NCI-H1417 (cell line): ENCODE data around the gene FBXW2.
"Not testable (repeated sequence)": the region's sequence is repeated elsewhere in the genome, so short reads cannot be mapped to it uniquely, and the experiment has no call there.

Source experiments
- DNase-seq, 3 experiments: peaks; one replicate each; lab custom pipeline; 2025; lab: John Stamatoyannopoulos, UW

FBXW2 gene

DNA sequence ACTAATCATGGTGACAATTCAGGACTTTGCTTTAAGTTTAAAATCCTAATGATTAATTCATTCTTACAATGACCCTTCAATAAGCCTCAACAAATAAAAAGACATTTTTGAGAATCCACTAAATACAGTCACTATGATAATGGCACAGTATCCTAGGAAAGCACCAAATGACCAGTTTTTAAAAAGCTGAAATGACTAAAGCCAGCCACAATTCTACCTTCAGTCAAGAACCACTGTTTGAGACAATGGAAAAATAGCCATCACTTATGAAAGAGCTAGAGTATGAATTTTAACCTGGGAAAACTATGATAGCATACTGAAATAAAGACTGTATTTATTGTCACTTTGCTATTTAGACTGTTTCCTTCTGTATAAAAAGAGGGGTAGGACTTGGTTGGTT, 14.0 kb downstream of the FBXW2 start:
- no peak for DNase-seq

DNA sequence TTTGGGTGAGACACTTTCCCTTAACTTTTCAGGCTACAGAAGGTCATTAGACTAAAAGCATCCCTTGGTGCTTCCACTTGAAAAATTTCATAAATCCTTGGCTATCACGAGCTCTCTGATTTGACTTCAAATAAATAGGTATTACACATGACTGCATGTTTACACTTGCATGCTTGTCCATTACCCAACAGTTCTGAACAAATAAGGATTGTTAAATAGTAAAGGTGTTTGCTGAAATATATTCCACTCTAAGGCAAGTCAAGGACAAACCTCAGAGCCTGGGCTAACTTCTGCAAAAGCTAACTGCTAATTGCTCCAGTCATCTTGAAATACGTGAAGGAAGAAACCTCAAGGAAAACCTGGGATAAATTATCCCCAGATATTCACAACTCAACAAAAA, 14.5 kb downstream of the FBXW2 start:
- DNase-seq = no peak

DNA sequence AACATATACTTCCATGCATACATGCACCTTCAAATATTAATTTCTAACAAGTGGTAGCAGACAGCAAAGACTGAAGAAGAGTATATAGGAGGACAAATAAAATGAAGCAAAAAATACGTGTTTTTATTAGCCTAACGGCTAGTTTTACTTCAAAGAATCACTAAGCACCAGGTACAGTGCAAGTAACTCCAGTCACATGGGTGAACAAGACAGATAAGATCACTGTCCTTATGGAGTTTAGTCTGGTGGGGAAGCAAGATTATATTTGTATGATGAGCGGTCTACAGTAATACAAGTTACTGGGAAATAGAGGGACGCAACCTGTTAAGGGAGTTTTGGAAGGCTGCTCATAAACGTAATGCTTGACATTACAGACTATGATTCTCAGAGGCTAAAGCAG, 16.0 kb downstream of the FBXW2 start:
- no peak for DNase-seq

DNA sequence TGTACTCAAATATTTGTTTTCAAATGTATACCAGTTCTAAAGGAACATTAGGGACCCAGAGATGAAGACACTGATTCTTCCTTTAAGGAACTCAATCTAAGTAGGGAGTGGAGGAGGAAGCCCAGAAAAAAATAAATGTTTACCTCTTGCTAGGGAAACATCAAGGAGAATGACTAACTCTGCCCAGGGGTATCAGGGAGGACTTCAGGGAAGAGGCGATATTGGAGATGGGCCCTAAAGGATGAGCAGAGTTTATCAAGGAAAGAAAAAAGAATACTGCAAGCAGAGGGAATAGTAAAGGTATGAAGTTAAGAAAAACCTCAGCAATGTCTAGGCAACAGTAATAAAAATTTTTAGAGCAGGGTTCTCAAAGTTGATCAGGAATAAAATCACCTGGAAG, 16.4 kb downstream of the FBXW2 start:
- no peak for DNase-seq

DNA sequence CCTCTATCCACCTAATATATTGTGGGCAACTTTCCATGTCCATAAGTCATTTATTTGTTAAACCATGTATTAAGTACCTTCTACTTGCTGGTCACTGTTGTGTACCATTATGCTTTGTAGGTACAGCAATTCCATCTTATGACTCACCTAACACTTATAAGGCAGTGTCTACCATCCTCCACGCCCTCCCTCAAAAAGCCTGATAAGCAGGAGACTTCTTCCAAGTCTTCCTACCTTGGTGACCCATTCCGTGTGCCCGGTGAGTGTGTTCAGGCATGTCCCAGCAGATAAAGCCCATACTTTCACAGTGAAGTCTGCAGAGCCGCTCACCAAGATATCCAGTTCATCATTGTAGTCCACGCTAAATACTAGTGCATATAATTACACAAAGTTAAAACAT, 17.4 kb downstream of the FBXW2 start:
- no peak for DNase-seq

DNA sequence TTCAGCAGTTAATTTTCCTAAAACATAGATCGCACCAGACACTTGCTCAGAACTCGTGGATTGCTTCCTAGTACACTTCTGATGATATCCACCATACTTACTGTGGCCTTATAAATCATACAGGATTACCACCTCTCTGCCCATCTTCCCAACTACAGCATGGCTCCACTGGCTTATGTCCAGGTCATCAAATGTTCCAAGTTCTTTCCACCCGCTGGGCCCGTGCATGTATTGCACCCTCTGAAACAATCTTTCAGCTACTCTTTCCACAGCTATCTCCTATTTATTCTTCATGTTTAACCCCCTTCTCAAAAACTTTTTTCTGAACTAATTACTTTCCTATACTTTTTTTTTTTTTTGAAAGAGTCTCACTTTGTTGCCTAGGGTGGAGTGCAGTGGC, 18.5 kb downstream of the FBXW2 start:
- no peak for DNase-seq

DNA sequence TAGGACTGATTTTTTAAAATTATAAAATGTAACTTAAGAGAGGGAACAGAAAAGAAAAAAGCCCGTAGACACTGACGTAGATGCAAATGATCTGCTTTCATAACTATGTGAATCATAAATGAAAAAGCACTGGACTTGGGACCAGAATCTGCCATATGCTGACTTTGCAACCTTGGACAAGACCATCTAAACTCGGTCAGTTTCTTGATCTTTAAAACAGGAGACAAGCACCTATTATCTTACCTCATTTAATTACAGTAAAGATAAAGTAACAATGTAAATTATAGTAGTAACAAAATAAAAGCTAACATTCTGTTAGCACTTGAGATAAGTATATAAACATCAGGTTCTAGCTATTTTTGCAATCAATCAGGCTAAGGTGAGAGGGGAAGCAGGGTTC, 20.0 kb downstream of the FBXW2 start:
- no peak for DNase-seq

DNA sequence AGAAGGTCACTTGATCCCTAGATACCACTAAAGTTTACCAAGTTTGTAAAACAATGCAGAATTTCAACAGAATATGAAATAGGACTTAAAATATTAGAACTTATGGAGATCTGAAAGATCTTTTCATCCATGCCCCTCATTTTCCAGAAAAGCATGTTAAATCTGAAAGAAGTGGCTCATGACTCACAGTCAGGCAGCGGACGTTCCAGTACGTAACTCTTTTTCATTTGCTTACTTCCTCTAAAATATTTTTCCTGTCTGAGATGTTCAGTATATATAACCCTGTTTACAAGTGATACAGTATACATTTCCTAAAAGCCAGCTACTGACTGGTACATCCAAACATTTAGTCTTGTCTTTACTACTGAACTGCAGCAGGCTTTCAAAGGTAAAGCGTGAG, 22.3 kb downstream of the FBXW2 start:
- DNase-seq = no peak

DNA sequence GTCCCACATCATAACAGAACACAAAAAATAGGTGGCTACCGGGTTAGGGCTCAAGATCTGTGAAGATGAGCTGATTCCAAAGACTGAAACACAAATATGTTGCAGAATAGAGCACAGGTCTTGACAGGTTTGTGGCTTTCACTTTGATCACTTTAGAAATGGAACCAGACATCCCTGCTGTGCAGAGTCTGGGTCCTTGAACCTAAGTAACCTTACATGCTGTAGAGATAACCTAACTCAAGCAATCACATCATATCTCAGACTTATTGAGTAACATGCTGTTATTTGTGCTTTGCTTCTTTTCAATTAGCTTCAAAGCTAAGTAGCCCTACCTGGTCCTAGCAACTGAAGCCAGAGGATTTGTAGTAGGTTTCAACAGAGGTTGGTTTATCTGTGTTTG, 24.3 kb downstream of the FBXW2 start:
- DNase-seq = no peak

DNA sequence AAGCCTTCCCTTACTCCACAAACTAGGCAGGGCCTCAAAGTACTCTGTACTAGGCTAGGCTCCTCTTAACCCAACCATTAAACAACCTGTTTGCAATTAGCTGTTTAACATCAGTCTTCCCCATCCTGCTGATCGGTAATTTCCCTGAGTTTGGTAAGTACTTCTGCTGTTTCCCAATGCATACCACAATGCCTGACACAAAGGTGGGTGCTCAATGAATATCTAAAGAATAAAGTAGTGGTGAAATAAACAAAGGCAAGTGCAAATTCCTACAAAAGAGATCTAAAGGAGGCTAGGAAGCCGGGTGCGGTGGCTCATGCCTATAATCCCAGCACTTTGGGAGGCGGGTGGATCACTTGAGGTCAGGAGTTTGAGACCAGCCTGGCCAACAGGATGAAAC, 25.0 kb downstream of the FBXW2 start:
- no peak for DNase-seq

DNA sequence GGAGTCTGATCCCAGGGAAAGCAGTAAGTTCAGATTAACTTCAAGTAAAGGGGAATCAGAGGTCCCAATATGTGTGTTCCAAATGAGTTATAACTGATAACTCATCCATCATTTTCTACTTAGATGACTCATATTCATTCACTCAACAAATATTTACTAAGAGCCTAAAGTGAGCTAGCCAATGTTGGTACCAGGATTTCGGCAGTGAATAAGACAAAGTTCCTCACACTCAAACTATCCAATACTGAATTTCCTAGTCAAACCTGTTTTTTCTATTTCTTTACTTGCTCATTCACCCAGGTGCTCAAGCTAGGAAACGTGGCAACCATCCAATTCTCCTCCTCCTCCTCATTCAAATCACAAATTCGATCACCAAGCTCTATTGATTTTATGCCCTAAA, 25.8 kb downstream of the FBXW2 start:
- no peak for DNase-seq

DNA sequence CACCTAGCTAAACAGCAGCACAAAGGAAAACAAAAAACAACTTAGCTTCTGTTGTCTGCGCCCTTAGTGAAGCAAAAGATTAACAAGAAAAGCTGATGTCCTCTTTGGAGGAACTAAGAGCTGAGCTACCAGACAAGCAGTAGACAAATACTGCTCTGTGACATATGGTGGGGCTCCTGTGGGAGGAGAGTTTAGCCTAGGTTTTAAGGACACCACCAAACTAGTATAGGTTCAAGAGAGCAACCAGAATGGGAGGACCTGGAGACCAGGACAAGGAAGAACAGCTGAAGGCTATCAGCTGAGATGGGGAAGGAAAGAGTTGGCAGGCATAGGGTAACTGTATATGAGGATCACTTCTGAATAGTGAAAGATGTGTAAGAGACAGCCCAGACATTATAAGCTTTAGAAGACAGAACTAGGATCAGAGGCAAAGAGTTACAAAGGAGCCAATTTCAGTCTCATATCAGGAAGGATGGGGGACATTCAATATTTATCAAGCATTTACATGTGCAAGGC, 27.2 kb downstream of the FBXW2 start:
- no peak for DNase-seq

DNA sequence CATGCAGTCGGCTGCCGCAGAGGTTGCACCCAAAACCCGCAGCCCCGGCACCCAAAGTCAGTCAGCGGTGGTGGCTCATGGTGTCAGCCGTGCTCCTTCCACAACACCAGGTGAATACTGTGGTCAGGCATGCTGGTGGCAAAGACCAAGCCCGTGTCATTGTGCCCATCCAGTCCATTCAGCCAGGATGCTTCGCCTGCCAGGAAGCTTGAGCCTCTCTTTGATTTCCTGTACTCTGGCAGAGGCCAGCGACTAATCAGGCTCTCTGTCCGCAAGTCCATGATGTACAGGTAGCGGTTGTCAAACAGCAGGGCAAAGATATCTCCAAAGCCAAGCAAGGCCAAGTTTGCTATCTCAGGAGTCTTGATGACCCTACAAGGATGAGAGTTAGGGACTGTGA, 28.7 kb downstream of the FBXW2 start:
- no peak for DNase-seq

DNA sequence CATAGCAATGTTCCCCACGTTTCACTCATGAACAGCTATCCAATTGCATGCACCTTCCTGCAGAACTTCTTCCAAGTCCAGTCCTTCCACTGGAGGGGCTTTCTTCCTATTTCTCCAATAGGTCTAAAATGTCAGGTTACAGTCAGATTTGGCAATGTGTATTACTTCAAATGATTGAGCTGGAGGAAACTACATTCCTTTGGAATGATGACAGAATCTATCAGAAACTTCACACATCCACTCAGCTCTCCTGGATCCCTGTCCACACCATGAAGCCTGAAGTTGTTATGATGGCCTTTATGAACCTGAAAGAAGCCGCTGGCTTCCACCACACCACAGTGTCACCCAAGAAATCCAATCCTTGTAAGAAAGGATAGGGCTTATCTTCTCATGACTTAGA, 32.2 kb downstream of the FBXW2 start:
- DNase-seq = no peak

DNA sequence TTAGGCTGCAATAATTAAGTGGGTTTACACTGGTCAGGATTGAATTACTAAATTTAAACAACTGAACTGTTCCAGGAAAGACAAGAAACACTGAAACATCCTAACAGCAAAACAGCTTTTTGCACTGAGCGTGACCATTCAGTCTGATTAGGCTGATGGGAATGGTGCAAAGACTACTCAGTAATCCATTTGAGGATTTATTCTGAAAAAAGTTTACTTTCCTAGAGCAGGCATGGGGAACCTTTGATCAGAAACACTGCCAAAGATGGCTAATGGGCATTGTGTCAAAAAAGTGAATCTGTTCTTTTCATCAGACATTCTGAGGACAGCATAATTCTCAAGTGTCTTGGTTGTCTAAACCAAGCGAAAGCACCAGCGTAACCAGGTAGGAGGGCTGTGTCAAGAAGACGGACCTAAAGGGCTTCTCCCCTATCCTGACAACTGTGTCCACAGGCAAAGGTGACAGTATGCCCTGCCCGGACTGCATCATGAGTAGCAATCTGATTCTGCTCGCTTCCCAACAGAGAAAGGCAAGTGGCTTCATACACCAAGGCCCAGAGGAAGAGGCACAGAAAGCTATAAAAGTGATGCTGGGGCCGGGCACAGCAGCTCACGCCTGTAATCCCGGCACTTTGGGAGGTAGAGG, 33.3 kb downstream of the FBXW2 start:
- no peak for DNase-seq

DNA sequence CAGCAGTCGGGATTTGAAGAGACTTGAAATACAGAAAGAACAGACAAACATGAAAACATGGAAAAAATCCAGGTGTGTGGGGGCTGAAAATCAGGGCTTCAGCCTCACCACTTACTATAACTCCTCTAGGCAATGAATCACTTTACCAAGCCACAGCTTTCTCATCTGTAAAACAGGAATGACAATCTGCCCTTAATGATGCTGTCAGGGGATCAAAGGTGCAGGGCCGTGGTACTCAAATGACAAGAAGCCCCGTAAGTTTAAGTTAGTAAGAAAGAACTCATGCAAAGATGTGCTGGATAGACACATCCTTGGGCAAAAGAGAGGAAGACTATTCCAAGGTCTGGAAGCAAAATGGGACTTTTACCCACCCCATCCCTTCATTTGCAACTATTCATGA, 34.7 kb downstream of the FBXW2 start:
- DNase-seq = no peak

DNA sequence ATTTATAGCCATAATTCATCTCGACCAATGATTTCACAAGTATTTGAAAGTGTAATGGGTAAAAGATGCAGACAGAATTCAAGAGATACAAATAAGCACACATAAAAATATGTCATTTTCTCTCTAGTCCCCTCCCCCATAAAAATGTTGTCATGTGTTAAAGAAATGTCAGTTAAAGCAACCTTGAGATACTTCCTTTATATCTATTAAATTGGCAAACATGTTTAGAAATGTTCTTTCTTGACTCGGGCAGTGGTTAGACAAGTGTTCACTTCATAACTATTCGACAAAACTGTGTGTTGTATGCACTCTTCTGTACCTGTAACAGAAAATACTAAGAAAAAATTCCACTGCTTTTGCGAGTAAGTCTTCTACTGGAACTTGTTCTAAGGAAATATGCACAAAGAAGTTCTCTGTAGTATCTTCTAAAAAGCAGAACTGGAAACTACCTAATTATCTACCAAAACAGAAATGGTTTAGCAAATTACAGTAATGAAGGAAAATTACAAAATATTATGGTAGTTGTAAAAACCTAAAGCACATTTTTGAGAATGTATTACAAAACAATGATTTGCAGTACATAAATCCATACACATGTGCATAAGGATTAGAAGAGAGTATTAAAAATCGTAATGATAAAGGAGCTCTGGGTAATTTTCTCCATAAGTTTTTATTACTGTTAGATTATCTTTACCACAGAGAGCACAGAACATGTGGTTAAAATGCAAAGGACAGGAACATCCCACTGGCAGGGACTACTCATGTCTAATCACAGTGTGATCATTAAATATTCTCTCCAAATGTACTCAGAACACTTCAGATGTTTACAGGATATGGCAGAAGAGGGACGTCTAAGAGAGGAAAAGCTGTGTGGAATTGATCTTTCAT, 35.9 kb downstream of the FBXW2 start:
- DNase-seq = no peak

DNA sequence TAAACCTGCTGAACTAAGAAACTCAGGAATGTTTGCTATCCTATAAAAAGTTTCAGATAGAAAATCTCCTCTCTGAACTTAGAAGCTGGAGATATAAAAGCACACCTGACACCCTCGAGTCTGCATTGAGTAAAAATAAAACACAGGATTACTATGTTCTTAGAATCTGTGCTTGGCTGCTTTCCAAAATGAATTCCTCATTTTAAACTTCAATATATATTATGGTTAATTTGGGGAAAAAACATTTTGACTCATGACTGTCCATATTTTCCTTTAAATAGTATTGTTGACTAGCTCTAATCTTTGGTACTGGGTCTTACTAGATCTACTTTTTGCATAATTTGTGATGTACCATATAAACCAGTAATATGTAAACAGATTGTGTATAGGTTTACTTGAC, 36.7 kb downstream of the FBXW2 start:
- DNase-seq = no peak

DNA sequence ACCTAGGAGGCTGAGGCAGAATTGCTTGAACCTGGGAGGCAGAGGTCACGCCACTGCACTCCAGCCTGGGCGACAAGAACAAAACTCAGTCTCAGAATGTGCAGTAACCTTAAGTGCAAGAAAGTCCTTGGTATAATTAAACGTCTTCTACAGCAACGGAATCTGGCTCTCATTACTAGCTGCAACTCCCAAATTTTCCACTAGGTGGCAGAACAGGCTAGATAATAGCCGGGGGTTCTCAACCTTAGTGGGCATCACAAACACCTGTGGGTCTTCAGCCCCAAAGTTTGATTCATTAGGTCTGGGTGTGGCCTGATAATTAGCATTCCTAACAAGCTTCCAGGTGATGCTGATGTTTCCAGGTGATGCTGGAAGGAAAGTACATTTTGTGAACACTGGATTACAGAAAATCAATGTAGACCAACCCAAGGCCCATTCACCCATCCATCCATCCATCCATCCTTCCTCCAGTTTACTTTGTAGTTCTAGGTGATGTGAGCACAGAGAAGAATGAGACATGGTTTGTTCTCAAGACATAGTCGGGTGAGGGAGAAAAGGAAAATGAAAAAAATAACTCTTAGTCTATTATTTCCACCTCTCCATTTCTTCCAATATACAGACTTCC, 37.3 kb downstream of the FBXW2 start:
- peak; percentile 44 to 83 (median 58) for DNase-seq

DNA sequence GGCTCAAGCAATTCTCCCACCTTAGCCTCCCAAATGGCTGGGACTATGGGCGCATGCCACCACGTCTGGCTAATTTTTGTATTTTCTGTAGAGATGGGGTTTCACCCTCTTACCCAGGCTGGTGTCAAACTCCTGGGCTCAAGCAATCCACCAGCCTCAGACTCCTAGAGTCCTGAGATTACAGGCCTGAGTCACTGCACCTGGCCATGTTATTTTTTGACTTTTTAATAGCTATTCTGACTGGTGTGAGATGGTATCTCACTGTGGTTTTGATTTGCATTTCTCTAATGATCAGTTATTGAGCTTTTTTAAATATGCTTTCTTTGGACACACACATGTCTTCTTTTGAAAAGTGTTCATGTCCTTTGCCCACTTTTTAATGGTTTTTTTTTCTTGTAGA, 38.2 kb downstream of the FBXW2 start:
- no peak for DNase-seq

DNA sequence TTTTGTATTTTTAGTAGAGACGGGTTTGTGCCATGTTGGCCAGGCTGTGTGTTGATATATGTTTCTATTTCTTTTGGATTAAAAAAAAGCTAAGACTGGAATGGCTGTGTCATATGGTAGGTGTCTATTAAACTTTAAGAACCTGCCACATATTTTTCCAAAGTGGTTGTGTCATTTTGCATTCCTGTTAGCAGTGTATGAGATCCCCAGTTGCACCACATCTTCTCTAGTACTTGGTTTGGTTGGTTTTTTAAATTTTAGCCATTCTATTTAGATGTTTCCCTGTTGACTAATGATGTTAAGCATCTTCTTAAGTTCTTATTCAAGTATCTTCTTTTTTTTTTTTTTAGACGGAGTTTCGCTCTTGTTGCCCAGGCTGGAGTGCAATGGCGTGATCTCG, 42.8 kb downstream of the FBXW2 start:
- DNase-seq = no peak

DNA sequence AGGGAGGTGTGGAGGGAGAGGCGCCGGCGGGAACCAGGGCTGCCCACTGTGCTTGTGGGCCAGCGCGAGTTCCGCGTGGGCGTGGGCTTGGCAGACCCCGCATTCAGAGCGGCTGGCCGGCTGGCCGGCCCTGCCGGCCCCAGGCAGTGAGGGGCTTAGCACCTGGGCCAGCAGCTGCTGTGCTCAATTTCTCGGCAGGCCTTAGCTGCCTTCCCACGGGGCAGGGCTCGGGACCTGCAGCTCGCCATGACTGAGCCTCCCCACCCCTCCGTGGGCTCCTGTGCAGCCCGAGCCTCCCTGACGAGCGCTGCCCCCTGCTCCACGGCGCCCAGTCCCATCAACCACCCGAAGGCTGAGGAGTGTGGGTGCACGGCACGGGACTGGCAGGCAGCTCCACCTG, 46.9 kb downstream of the FBXW2 start:
- not testable (repeated sequence) for DNase-seq

DNA sequence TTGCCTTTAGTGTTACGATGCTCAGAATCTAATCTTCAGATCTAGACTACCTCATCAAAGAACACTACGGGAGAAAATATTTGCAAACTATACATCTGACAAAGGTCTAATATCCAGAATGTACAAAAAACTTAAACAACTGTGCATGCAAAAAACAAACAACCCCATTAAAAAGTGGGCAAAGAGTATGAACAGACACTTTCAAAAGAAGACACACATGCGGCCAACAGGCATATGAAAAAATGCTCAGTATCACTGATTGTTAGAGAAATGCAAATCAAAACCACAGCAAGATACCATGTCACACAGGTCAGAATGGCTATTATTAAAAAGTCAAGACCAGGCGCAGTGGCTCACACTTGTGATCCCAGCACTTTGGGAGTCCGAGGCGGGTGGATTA, 47.9 kb downstream of the FBXW2 start:
- DNase-seq = no peak
